ENCODE measurements around the gene KCNN2. TPM values are rescaled to one million over a fixed set of nuclear protein-coding genes. Genes with fewer than 3 reads are reported as not detected.

The KCNN2 gene
- total RNA-seq, result not detected

DNA sequence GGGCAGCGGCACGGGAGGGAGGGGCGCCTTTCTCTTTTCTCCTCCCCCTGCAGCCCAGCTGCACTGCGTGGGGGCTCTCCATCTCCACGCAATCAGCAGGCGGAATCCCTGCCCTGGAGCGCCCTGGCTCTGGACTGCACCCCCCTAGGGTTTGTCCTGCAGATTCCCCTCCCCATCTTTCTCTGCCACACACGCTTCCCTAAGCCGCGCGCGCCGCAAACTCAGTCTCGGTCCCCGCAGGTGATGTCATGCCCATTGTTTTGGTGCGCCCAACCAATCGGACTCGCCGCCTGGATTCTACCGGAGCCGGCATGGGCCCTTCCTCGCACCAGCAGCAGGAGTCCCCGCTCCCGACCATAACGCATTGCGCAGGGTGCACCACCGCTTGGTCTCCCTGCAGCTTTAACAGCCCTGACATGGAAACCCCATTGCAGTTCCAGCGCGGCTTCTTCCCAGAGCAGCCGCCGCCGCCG lies at the start of gene KCNN2:
Gene KCNN2 (plus strand): TSS at position 347 of the 473 bp plus-strand sequence. CDS start 70 bp downstream, at position 417.
- ChIA-PET POLR2A (no interaction called here), CTCF (no interaction called here)
- DNase-seq, result no peak
- Mint-ChIP-seq H3K27ac (peak within 1 kb of the TSS; percentile 19), H3K4me1 (peaks cover 2% of the 10 kb centered on the region), H3K4me3 (peak within 1 kb of the TSS; percentile 49), H3K36me3 (ENCODE audit: low read depth) (peaks cover 4% of the 10 kb centered on the region), H3K9me3 (no peaks in the 10 kb centered on the region), H3K27me3 (peaks cover 52% of the 10 kb centered on the region)

DNA sequence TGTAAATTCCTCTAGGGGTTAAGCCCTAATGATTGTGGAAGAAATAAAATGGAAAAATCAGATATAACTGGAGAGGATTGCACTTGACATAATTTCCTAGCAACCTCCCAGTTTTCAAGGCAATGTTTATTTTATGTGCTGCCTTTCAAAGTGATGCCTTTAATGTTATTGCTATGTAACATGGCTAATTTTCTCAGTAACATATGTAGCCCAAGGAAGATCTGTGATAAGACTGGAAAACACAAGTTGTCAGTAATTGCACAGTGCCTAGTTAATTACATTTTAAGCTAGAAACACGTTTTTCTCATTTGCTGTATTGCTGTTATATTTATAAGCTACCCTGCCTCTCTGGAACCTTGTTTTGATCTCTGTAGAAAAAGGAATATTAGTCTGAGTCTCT lies 49.2 kb upstream of the KCNN2 start:
- no peaks in the 10 kb centered on the region for H3K36me3 Mint-ChIP-seq (ENCODE audit: low read depth)
- POLR2A ChIA-PET, result no interaction called here
- no peak for DNase-seq
- no peaks in the 10 kb centered on the region for H3K4me1 Mint-ChIP-seq
- H3K4me3 Mint-ChIP-seq, result no peak overlapping the region
- H3K27ac Mint-ChIP-seq, result no peak overlapping the region
- CTCF ChIA-PET, result no interaction called here
- no peaks in the 10 kb centered on the region for H3K27me3 Mint-ChIP-seq
- no peaks in the 10 kb centered on the region for H3K9me3 Mint-ChIP-seq

DNA sequence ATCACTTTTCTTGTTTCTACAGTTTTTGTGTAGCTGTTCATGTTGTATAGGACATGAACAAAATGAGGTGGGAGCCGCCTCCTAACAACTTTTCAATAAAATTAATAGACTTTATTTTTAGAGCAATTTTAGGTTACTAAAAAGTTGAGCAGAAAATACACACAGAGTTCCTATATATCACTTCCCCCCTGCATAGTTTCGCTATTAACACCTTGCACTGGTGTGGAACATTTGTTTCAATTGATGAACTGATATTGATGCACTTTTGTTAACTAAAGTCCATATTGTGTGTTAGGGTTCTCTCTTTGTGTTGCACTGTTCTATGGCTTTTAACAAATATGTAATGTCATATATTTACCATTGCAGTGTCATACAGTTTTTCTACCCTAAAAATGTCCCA lies 47.8 kb upstream of the KCNN2 start:
- H3K4me3 Mint-ChIP-seq, result no peak overlapping the region
- DNase-seq, result no peak
- no peaks in the 10 kb centered on the region for H3K36me3 Mint-ChIP-seq (ENCODE audit: low read depth)
- no peaks in the 10 kb centered on the region for H3K27me3 Mint-ChIP-seq
- POLR2A ChIA-PET, result no interaction called here
- H3K4me1 Mint-ChIP-seq, result no peaks in the 10 kb centered on the region
- H3K9me3 Mint-ChIP-seq, result no peaks in the 10 kb centered on the region
- H3K27ac Mint-ChIP-seq, result no peak overlapping the region
- CTCF ChIA-PET, result no interaction called here

DNA sequence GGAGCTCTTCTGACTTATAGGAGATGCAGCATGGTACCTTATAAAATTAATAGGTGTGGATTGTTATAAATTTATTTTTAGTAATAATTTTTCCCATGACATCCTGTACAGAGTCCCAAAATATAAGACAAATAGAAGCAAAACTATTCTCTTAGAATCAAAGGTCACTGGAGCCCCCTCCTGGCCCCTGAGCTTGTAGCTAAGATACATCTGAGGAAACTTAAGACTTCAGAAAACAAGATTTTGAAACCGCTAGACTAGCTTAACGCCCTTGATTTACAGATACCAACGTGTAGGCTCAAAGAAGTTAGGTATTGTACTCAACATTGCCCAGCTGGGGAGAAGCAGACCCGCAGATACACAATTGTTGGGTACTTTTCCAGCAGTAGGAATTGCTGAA lies 45.7 kb upstream of the KCNN2 start:
- H3K4me3 Mint-ChIP-seq, result no peak overlapping the region

DNA sequence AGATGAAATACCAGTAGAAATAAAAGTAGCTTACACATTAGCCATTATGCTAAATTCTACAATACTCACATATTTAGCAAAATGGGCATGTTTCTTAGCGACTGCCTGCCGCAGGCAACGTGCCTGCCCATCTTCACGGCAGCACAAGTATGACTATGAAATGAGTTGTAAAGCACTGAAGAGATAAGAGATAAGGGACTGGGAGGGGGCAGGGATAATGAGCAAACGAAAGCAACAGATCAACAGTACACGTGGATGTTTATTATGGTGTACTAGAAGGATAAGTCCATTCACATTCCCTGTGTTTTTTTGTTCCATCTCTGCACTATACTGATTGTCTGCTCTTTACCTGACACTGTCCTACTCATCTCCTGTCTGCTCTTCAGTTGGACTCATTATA lies 44.1 kb upstream of the KCNN2 start:
- no peak for DNase-seq
- CTCF ChIA-PET, result no interaction called here
- H3K27ac Mint-ChIP-seq, result no peak overlapping the region
- POLR2A ChIA-PET, result no interaction called here
- H3K4me3 Mint-ChIP-seq, result no peak overlapping the region
- no peaks in the 10 kb centered on the region for H3K36me3 Mint-ChIP-seq (ENCODE audit: low read depth)
- H3K9me3 Mint-ChIP-seq, result no peaks in the 10 kb centered on the region
- H3K4me1 Mint-ChIP-seq, result no peaks in the 10 kb centered on the region
- no peaks in the 10 kb centered on the region for H3K27me3 Mint-ChIP-seq

More for the DNA sequence above, 45.7 kb upstream of the KCNN2 start:
- no peaks in the 10 kb centered on the region for H3K36me3 Mint-ChIP-seq (ENCODE audit: low read depth)
- no peaks in the 10 kb centered on the region for H3K9me3 Mint-ChIP-seq
- no peaks in the 10 kb centered on the region for H3K4me1 Mint-ChIP-seq
- CTCF ChIA-PET, result interaction anchor here (1.2 kb wide), 1 partner anchor 20 kb away, joined by 3 read pairs; no protein-coding TSS in a partner anchor
- H3K27me3 Mint-ChIP-seq, result no peaks in the 10 kb centered on the region
- H3K27ac Mint-ChIP-seq, result no peak overlapping the region
- no peak for DNase-seq
- POLR2A ChIA-PET, result no interaction called here

DNA sequence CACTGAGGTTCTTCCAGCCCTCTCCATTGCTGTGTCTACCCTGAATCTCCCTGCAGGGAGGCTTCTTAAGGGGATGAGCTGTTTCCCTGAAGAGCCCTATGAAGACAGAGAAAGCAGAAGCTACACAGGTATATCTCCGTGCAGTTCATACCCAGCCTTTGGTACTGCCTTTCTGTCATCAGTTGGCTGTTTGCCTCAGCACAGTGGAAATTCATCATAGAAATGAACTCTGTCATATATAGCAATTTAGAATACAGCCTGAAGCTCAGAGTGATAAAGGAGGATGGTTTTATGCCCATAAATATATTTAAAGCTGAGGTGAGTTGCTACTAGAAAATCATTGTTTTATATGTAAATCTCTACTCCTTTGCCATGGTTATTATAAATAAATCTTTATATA lies 42.6 kb upstream of the KCNN2 start:
- ChIA-PET POLR2A (no interaction called here), CTCF (no interaction called here)
- Mint-ChIP-seq H3K27ac (no peak overlapping the region), H3K36me3 (ENCODE audit: low read depth) (no peaks in the 10 kb centered on the region), H3K4me1 (no peaks in the 10 kb centered on the region), H3K27me3 (no peaks in the 10 kb centered on the region), H3K4me3 (no peak overlapping the region), H3K9me3 (no peaks in the 10 kb centered on the region)
- DNase-seq, result no peak

DNA sequence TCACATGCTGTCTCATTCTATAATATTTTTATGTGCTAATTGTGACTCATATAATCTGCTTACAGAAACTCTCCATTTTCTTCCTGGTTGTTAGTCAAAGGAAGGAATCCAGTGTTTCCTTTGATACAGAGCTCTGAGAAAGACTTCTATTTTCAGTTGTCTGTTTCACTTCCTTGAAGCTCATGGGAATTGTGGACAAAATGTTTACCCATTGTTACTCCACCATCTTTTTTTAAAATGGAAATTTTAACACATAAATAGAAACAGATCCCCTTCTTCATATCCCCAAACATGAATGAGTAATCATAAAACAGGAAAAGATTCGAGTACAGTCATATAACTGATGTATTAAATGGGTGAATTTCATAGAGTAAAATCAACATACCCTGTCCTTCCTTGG lies 42.0 kb upstream of the KCNN2 start:
- Mint-ChIP-seq H3K4me3 (no peak overlapping the region), H3K27ac (no peak overlapping the region), H3K27me3 (no peaks in the 10 kb centered on the region), H3K9me3 (no peaks in the 10 kb centered on the region), H3K4me1 (no peaks in the 10 kb centered on the region), H3K36me3 (ENCODE audit: low read depth) (no peaks in the 10 kb centered on the region)
- no peak for DNase-seq
- ChIA-PET CTCF (no interaction called here), POLR2A (no interaction called here)

DNA sequence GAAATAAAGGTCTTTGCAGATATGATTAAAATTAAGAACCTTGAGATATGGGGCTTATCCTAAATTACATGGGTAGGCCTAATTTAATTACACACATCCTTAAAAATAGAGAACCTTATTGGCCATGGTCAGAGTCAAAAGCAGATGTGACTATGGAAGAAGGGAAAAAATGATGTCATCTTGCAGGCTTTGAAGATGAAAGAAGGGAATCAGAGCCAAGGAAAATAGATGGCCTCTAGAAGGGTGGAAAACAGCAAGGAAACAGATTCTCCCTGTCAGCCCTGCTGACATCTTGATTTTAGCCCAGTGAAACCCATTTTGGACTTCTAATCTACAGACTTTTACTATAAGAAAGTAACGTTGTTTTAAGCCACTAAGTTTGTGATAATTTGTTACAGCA lies 37.6 kb upstream of the KCNN2 start:
- Mint-ChIP-seq H3K4me1 (no peaks in the 10 kb centered on the region), H3K9me3 (no peaks in the 10 kb centered on the region), H3K27ac (no peak overlapping the region), H3K36me3 (ENCODE audit: low read depth) (no peaks in the 10 kb centered on the region), H3K27me3 (no peaks in the 10 kb centered on the region), H3K4me3 (no peak overlapping the region)
- no peak for DNase-seq
- ChIA-PET POLR2A (no interaction called here), CTCF (no interaction called here)

DNA sequence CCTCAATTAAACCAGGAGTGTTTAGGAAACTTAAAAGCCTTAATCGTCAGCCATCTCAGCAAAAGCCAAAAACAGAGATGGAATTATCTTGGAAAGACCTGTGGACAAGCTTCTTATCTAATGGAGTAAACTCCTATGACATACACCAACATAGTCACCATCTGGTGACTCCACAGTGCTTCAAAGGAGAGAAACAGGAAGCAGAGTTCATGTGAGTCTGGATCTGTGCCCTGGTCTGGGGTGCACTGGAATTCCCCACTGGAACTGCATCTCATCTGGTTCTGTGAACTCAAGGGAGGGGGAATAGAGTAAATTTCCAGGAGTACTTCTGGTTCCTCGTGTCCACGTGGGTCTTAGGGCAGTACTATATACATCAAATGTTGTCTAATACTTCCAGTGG lies 36.3 kb upstream of the KCNN2 start:
- no peaks in the 10 kb centered on the region for H3K4me1 Mint-ChIP-seq
- no peak overlapping the region for H3K27ac Mint-ChIP-seq
- no peak for DNase-seq
- H3K36me3 Mint-ChIP-seq (ENCODE audit: low read depth), result no peaks in the 10 kb centered on the region
- H3K9me3 Mint-ChIP-seq, result no peaks in the 10 kb centered on the region
- H3K4me3 Mint-ChIP-seq, result no peak overlapping the region
- ChIA-PET CTCF (no interaction called here), POLR2A (no interaction called here)
- no peaks in the 10 kb centered on the region for H3K27me3 Mint-ChIP-seq

DNA sequence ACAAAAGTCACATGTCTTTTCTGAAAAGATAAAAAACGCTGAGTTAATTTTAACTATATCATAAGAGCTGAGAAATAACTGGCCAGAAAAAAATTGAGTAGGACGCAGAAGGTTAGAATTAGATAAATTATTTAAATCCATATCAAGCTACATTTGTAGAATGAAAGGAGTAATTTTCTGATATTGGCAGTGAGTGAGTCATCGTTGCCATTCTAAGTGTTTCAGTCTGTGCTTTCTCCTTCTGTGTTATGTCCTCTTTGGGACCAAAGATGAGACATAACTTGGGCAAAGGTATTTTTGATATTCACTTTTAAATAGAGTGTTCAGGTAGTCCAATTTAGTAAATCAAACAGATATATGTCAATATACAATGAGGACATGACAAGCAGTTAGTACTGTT lies 34.4 kb upstream of the KCNN2 start:
- Mint-ChIP-seq H3K9me3 (no peaks in the 10 kb centered on the region), H3K27me3 (no peaks in the 10 kb centered on the region), H3K36me3 (ENCODE audit: low read depth) (no peaks in the 10 kb centered on the region), H3K4me3 (no peak overlapping the region), H3K27ac (no peak overlapping the region), H3K4me1 (no peaks in the 10 kb centered on the region)
- ChIA-PET POLR2A (no interaction called here), CTCF (no interaction called here)
- no peak for DNase-seq

DNA sequence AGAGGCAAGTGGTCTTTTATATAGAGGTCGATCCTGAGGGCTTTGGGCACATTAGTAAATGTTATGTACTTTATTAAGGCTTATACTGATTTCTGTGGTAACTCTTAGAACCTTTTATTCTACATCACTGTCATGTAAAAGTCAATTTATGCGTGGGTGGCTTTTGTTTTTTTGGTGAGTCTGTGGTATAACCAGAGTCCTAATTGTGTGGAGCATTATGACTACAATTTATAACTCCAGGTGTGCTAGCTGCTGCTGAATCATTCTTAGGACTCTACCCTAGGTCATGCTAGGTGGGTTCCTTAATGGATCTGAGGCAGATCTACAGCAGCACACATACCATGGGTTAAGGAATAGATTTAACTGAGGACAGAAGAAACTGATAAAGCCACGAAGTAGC lies 33.9 kb upstream of the KCNN2 start:
- ChIA-PET POLR2A (no interaction called here), CTCF (no interaction called here)
- DNase-seq, result no peak
- Mint-ChIP-seq H3K9me3 (no peaks in the 10 kb centered on the region), H3K36me3 (ENCODE audit: low read depth) (no peaks in the 10 kb centered on the region), H3K4me3 (no peak overlapping the region), H3K27ac (no peak overlapping the region), H3K27me3 (no peaks in the 10 kb centered on the region), H3K4me1 (no peaks in the 10 kb centered on the region)

DNA sequence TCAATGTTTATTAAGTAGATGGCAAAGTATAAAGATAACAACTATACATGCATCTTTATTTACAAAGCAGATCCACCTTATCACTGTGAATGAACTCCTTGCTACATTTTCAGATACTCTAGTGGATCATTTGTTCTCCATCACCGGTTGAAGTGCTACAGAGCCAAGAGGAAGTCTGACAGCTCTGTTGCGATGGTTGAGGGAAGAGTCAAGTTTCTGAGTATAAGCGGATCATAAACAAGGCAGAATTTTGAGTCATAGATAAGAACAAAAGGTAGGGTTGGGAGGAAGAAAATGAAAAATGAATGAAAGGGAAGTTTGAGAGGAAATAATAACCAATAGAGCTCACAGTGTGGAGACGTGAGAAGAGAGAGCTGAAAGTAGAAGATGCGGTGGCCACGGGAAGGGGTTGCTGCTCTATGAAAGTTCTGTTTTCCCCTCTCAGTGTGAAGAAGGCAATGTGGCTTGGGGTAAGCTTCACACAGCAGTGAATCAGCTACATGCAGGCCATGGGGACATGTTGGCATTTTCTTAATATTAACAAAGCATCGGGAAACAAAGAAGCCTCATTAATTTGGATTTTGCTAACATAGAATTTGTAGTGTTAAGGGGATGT lies 30.8 kb upstream of the KCNN2 start:
- no peaks in the 10 kb centered on the region for H3K9me3 Mint-ChIP-seq
- H3K4me1 Mint-ChIP-seq, result no peaks in the 10 kb centered on the region
- CTCF ChIA-PET, result no interaction called here
- POLR2A ChIA-PET, result no interaction called here
- H3K36me3 Mint-ChIP-seq (ENCODE audit: low read depth), result no peaks in the 10 kb centered on the region
- H3K27me3 Mint-ChIP-seq, result no peaks in the 10 kb centered on the region
- H3K4me3 Mint-ChIP-seq, result no peak overlapping the region
- no peak for DNase-seq
- H3K27ac Mint-ChIP-seq, result no peak overlapping the region

DNA sequence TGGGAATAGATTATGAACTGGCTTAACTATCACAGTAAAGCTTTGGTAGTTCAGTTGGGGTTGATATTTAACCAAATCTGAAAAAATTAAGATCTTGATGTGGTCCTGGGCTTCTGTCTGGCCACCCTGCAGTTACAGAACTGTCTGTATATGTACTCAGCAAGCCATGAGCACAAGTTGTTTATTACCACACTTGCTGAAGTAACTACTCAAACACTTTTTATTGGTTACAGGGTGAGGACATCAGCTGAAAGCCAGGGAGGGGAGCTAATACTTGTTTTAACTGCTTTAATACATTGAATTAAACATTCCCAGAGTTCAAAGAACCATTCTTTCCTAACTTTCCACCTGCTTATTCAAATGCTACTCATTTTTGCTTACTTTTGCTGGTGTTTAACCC lies 29.4 kb upstream of the KCNN2 start:
- no peaks in the 10 kb centered on the region for H3K36me3 Mint-ChIP-seq (ENCODE audit: low read depth)
- H3K9me3 Mint-ChIP-seq, result no peaks in the 10 kb centered on the region
- no peak overlapping the region for H3K4me3 Mint-ChIP-seq
- H3K4me1 Mint-ChIP-seq, result no peaks in the 10 kb centered on the region
- POLR2A ChIA-PET, result no interaction called here
- CTCF ChIA-PET, result interaction anchor here (0.7 kb wide), 1 partner anchor 20 kb away, joined by 3 read pairs; no protein-coding TSS in a partner anchor
- H3K27ac Mint-ChIP-seq, result no peak overlapping the region
- DNase-seq, result no peak
- no peaks in the 10 kb centered on the region for H3K27me3 Mint-ChIP-seq

DNA sequence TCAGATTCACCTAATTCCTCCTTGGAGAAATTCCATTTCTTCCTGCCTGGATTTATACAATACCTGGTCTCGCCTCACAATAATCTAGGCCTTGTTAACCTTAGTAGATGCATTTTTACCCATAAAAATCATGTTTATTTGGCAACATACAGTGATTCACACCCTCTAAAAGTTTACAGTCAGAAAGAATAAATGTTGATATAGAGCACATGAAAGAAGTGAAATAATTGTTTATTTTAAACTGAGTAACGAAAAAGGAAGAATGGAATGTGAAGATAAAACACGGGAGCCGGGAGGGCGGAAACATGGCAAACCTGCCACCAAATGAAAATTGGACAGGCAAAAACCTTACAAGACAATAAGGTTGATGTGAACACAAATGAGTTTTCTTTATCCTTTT lies 28.9 kb upstream of the KCNN2 start:
- CTCF ChIA-PET, result no interaction called here
- no peaks in the 10 kb centered on the region for H3K36me3 Mint-ChIP-seq (ENCODE audit: low read depth)
- H3K9me3 Mint-ChIP-seq, result no peaks in the 10 kb centered on the region

More for the DNA sequence above, 28.9 kb upstream of the KCNN2 start:
- POLR2A ChIA-PET, result no interaction called here
- no peak overlapping the region for H3K27ac Mint-ChIP-seq
- no peaks in the 10 kb centered on the region for H3K4me1 Mint-ChIP-seq
- DNase-seq, result no peak
- no peaks in the 10 kb centered on the region for H3K27me3 Mint-ChIP-seq
- no peak overlapping the region for H3K4me3 Mint-ChIP-seq

Data from activated CD4-positive, alpha-beta T cell treated with anti-CD3 and anti-CD28 coated beads, Interleukin-2, amount 10 ng/mL, durations not matched to agents 7 days and 5 days (primary cell).